Measurements from ENCODE around the gene HECTD4. TPM values are rescaled to one million over a fixed set of nuclear protein-coding genes. Genes with fewer than 3 reads are reported as not detected.

HECTD4 gene
- total RNA-seq, 2 donors from 2014 or later = 23.3 to 45.2 TPM

- Histone ChIP-seq H3K9me3 (no peaks in the 10 kb centered on the region), H3K27me3 (no peaks in the 10 kb centered on the region), H3K36me3 (replicated peaks in 1 of 2; ENCODE audit: insufficient read depth in 1 of 2, low read depth in 2 of 2) (peaks cover 0 to 8% of the 10 kb centered on the region in 2 donors), H3K27ac (no peak overlapping the region), H3K4me3 (no peak overlapping the region), H3K4me1 (no peaks in the 10 kb centered on the region)
- intact Hi-C loops (cut with DNase I) = no loop called here
- TF ChIP-seq CTCF (IDR thresholded peaks at IDR 0.05) = no peak
- no peak for TF ChIP-seq POLR2A (IDR thresholded peaks at IDR 0.05)
- 99% methylated on average over 7 of the region's 7 CpGs for WGBS, 2 donors
- DNase-seq = no peak
- ATAC-seq = no peak
Observed at GRCh38 chr12:112169966-112170365, 212.3 kb downstream of the HECTD4 start.

DNA sequence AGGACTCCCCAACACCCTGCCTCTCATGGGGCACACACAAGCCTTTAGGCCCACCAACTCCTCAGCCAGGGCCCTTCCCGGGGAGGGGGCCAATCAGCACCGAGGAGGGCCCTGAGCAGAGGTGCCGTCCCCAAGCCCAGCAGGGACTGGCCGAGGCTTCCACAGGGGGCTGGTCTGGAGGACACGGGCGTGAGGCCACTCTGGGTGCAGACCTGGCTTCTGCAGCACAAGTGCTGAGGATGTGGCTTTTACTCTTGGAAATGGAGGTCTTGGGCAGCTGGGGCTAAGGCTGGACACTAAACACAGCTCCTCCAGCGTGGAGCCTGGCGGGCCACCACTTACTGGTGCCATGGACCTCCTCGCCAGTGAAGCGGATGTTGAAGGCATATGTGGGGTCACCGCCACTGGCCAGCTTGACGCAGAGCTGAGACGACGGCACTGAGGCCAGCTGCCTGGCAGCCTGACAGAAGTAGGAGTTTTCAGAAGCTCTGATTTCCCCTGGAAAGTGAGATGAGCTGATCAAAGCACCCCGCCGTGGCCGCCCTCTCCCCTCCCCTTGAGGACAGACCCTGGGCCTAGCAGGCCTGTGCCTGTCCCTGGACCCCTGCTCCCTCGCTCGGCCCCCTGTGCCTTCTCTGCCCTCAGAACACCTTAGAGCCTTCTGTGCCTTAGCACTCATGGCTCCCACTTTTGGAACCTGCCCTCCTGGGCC lies 212.9 kb downstream of the HECTD4 start:
- no peak overlapping the region for H3K27ac ChIP-seq
- no peak for ATAC-seq
- TF ChIP-seq POLR2A (IDR thresholded peaks at IDR 0.05) (no peak), CTCF (IDR thresholded peaks at IDR 0.05) (no peak)
- peaks cover 0 to 7% of the 10 kb centered on the region in 2 donors for H3K36me3 ChIP-seq (replicated peaks in 1 of 2; ENCODE audit: insufficient read depth in 1 of 2, low read depth in 2 of 2)
- no peaks in the 10 kb centered on the region for H3K9me3 ChIP-seq
- H3K4me1 ChIP-seq = no peaks in the 10 kb centered on the region
- WGBS, 2 donors = 94 to 95% methylated on average over 9 to 19 of the region's 19 CpGs
- intact Hi-C loops (cut with DNase I) = no loop called here
- no peak overlapping the region for H3K4me3 ChIP-seq
- DNase-seq = no peak
- no peaks in the 10 kb centered on the region for H3K27me3 ChIP-seq

DNA sequence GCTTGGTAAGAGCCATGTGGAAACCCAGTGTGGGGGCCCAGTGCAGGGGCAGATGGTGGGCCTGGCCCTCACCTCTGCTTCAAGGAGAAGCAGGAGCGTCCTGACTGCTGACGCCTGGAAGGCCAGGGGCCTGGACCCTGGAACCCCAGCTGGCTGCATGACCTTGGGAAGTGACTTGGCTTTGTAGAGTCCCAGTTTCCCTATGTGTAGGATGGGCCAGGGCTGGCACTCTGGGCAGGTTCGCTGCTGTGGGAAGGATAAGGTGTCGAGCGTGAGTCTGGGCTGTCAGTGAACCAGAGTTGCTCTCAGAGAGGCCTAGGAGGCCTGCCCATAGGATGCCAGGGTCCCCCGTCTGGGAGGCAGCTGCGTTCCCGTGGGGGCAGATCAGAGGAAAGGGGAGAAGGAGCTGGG lies 213.7 kb downstream of the HECTD4 start:
- Histone ChIP-seq H3K4me3 (no peak overlapping the region), H3K27ac (no peak overlapping the region), H3K27me3 (no peaks in the 10 kb centered on the region), H3K9me3 (no peaks in the 10 kb centered on the region), H3K4me1 (no peaks in the 10 kb centered on the region), H3K36me3 (replicated peaks in 1 of 2; ENCODE audit: insufficient read depth in 1 of 2, low read depth in 2 of 2) (peaks cover 0 to 7% of the 10 kb centered on the region in 2 donors)
- DNase-seq (no peak), ATAC-seq (no peak)
- no peak for TF ChIP-seq CTCF (IDR thresholded peaks at IDR 0.05)
- no peak for TF ChIP-seq POLR2A (IDR thresholded peaks at IDR 0.05)
- WGBS, 2 donors = 93 to 94% methylated on average over 5 to 6 of the region's 8 CpGs
- intact Hi-C loops (cut with DNase I) = no loop called here

- peaks cover 0 to 7% of the 10 kb centered on the region in 2 donors for H3K36me3 ChIP-seq (replicated peaks in 1 of 2; ENCODE audit: insufficient read depth in 1 of 2, low read depth in 2 of 2)
- ATAC-seq = no peak
- no peaks in the 10 kb centered on the region for H3K4me1 ChIP-seq
- H3K27me3 ChIP-seq = no peaks in the 10 kb centered on the region
- no peak for TF ChIP-seq POLR2A (IDR thresholded peaks at IDR 0.05)
- no peak for TF ChIP-seq CTCF (IDR thresholded peaks at IDR 0.05)
- 89 to 92% methylated on average over 5 to 27 of the region's 32 CpGs for WGBS, 2 donors
- H3K9me3 ChIP-seq = no peaks in the 10 kb centered on the region
- H3K27ac ChIP-seq = no peak overlapping the region
- no peak overlapping the region for H3K4me3 ChIP-seq
- DNase-seq = no peak
- intact Hi-C loops (cut with DNase I) = no loop called here
Observed at GRCh38 chr12:112167718-112168525, 214.3 kb downstream of the HECTD4 start.

All from body of pancreas (tissue), 4 donors.